CD8-positive, alpha-beta memory T cell (primary cell): ENCODE data around the gene HECW1. TPM values are rescaled to one million over a fixed set of nuclear protein-coding genes. Genes with fewer than 3 reads are reported as not detected.

Source experiments
- CTCF ChIA-PET: fragments of 350-600 bp; sonication (Branson Sonifier 250); formaldehyde crosslinking; loops from one replicate; lab custom pipeline; 2021; ENCODE audit warnings: antibody characterized with exemption; lab: Charles Lee
- POLR2A ChIA-PET: fragments of 350-600 bp; sonication (Branson Sonifier 250); formaldehyde crosslinking; loops from one replicate; lab custom pipeline; 2021; ENCODE audit warnings: antibody characterized with exemption; lab: Charles Lee
- DNase-seq, 5 donors: peaks; one replicate each; pipeline versions ENCODE4 v3.0.0 to v3.0.0-alpha.2; 2020 to 2022; ENCODE audit warnings: mixed read lengths in 1 of 5
- H3K27ac ChIP-seq: one replicate; pipeline ENCODE4 v1.7.0; 2013; ENCODE audit warnings: low read depth, mild to moderate bottlenecking, low read length, moderate library complexity
- H3K27me3 ChIP-seq: 2 replicates; pipeline ENCODE4 v1.7.0; 2013; ENCODE audit warnings: low read length, mild to moderate bottlenecking; ENCODE audit not compliant: insufficient read depth, poor library complexity, severe bottlenecking
- H3K36me3 ChIP-seq: 2 replicates; pipeline ENCODE4 v1.7.0; 2013; ENCODE audit warnings: mild to moderate bottlenecking, low read length, moderate library complexity; ENCODE audit not compliant: insufficient read depth
- H3K4me1 ChIP-seq: 2 replicates; pipeline ENCODE4 v1.7.0; 2013; ENCODE audit warnings: mild to moderate bottlenecking, low read length, moderate library complexity; ENCODE audit not compliant: insufficient read depth
- H3K4me3 ChIP-seq: 2 replicates; pipeline ENCODE4 v1.7.0; 2013; ENCODE audit warnings: mild to moderate bottlenecking, low read length
- H3K9me3 ChIP-seq: 2 replicates; pipeline ENCODE4 v1.7.0; 2013; ENCODE audit warnings: mild to moderate bottlenecking, low read length
- H3K27ac Mint-ChIP-seq, 8 donors: one replicate each; pipeline ENCODE4 v1.8.0; 2020 to 2021; ENCODE audit warnings: mixed read lengths in 8 of 8, mild to moderate bottlenecking in 6 of 8, inconsistent platforms in 3 of 8, moderate library complexity in 3 of 8
- H3K27me3 Mint-ChIP-seq, 2 donors: one replicate each; pipeline ENCODE4 v1.8.0; 2020 to 2021; ENCODE audit warnings: mixed read lengths in 2 of 2, mild to moderate bottlenecking in 1 of 2, moderate library complexity in 1 of 2
- H3K36me3 Mint-ChIP-seq, 3 donors: one replicate each; pipeline ENCODE4 v1.8.0; 2020 to 2021; ENCODE audit warnings: mixed read lengths in 3 of 3, inconsistent platforms in 1 of 3, mild to moderate bottlenecking in 1 of 3
- H3K4me1 Mint-ChIP-seq, 3 donors: one replicate each; pipeline ENCODE4 v1.8.0; 2020 to 2021; ENCODE audit warnings: mixed read lengths in 3 of 3, inconsistent platforms in 1 of 3, mild to moderate bottlenecking in 1 of 3
- H3K4me3 Mint-ChIP-seq, 7 donors: one replicate each; pipeline ENCODE4 v1.8.0; 2020 to 2021; ENCODE audit warnings: mixed read lengths in 7 of 7, mild to moderate bottlenecking in 6 of 7, moderate library complexity in 4 of 7, inconsistent platforms in 2 of 7
- H3K9me3 Mint-ChIP-seq, 5 donors: one replicate each; pipeline ENCODE4 v1.8.0; 2020 to 2022; ENCODE audit warnings: mixed read lengths in 5 of 5, mild to moderate bottlenecking in 3 of 5, moderate library complexity in 2 of 5, inconsistent platforms in 1 of 5
- polyA plus RNA-seq: library from polyadenylated mRNA; unstranded; fragments of 300-500 nt; fragmentation: Illumina TruSeq; gene quantifications from one replicate; pipeline ENCODE4 v1.2.3, GENCODE V29; 2021
- total RNA-seq, 2 experiments: library from RNA; stranded (reverse); gene quantifications; one replicate each; pipeline ENCODE4 v1.2.3, GENCODE V29; 2021

The HECW1 gene
- total and polyA plus RNA-seq, 3 experiments from 2014 or later = not detected

DNA sequence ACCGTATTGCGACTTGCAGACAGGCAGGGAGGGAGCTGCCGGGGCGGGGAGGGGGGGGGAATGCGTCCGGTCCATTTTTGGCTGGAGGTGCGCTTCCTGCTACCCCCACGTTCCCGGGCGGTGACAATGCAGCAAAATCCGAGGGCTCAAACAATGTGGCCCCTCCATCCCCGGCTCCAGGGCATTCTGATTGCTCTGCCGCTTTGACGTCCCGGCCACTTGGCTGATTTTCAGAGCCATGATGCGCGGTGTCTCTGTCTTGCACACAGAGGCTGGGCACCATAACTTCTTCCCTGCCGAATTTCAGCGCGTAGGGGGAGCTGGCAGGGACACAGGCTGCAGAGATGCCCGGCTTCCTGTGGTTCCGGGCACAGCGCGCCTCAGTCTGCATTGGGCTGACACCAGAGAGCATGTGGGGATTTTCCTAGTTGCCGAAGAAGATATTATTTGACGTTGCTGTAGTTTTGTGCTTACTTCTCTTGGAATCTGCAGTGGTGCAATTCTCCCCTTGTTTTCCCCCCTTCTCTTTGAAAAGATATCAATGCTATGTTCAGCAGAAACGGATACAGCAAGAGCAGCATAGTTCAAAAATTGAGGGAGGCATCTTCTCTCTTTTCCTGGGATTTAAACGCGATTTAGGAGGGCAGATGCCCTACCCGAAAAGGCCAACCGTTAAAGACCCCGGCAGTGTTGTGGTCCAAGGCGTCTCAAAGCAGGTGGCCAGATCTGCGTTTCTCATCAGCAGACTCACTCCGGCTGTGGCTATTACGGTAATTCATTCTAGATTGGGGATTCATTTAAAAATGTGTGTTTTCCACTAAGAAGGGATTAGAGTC, 1.4 kb downstream of the HECW1 start:
- POLR2A ChIA-PET = no interaction called here
- Histone ChIP-seq H3K27ac (no peak overlapping the region), H3K36me3 (no peaks in the 10 kb centered on the region), H3K27me3 (peaks cover 26% of the 10 kb centered on the region), H3K4me3 (no peak overlapping the region), H3K9me3 (no peaks in the 10 kb centered on the region), H3K4me1 (no peaks in the 10 kb centered on the region)
- Mint-ChIP-seq H3K27ac (no peak overlapping the region), H3K27me3 (peaks cover 46 to 74% of the 10 kb centered on the region in 2 donors), H3K4me3 (no peak overlapping the region), H3K9me3 (peaks cover 0 to 1% (median 0%) of the 10 kb centered on the region in 5 donors), H3K36me3 (no peaks in the 10 kb centered on the region), H3K4me1 (peaks cover 7 to 15% (median 10%) of the 10 kb centered on the region in 3 donors)
- CTCF ChIA-PET = no interaction called here
- no peak for DNase-seq

GRCh38 chr7:43114458-43114780, 2.0 kb downstream of the HECW1 start:
- Mint-ChIP-seq H3K4me3 (no peak overlapping the region), H3K27ac (no peak overlapping the region), H3K9me3 (peaks cover 0 to 1% (median 0%) of the 10 kb centered on the region in 5 donors), H3K36me3 (no peaks in the 10 kb centered on the region), H3K4me1 (peaks cover 7 to 15% (median 10%) of the 10 kb centered on the region in 3 donors), H3K27me3 (peaks cover 45 to 68% of the 10 kb centered on the region in 2 donors)
- H3K9me3 ChIP-seq = no peaks in the 10 kb centered on the region
- ChIA-PET CTCF (no interaction called here), POLR2A (no interaction called here)
- no peaks in the 10 kb centered on the region for H3K36me3 ChIP-seq
- no peaks in the 10 kb centered on the region for H3K4me1 ChIP-seq
- no peak overlapping the region for H3K27ac ChIP-seq
- peaks cover 26% of the 10 kb centered on the region for H3K27me3 ChIP-seq
- no peak for DNase-seq
- no peak overlapping the region for H3K4me3 ChIP-seq

- no peaks in the 10 kb centered on the region for H3K9me3 ChIP-seq
- peaks cover 7 to 14% (median 10%) of the 10 kb centered on the region in 3 donors for H3K4me1 Mint-ChIP-seq
- no peak overlapping the region for H3K27ac Mint-ChIP-seq
- POLR2A ChIA-PET = no interaction called here
- CTCF ChIA-PET = no interaction called here
- no peak overlapping the region for H3K27ac ChIP-seq
- H3K4me3 ChIP-seq = no peak overlapping the region
- H3K4me3 Mint-ChIP-seq = no peak overlapping the region
- peaks cover 0 to 1% (median 0%) of the 10 kb centered on the region in 5 donors for H3K9me3 Mint-ChIP-seq
- H3K27me3 Mint-ChIP-seq = peaks cover 36 to 57% of the 10 kb centered on the region in 2 donors
- H3K27me3 ChIP-seq = peaks cover 20% of the 10 kb centered on the region
- no peaks in the 10 kb centered on the region for H3K36me3 ChIP-seq
- no peaks in the 10 kb centered on the region for H3K36me3 Mint-ChIP-seq
- no peaks in the 10 kb centered on the region for H3K4me1 ChIP-seq
- DNase-seq = no peak
These were observed 4.0 kb downstream of the HECW1 start for GRCh38 chr7:43116451-43116850.

DNA sequence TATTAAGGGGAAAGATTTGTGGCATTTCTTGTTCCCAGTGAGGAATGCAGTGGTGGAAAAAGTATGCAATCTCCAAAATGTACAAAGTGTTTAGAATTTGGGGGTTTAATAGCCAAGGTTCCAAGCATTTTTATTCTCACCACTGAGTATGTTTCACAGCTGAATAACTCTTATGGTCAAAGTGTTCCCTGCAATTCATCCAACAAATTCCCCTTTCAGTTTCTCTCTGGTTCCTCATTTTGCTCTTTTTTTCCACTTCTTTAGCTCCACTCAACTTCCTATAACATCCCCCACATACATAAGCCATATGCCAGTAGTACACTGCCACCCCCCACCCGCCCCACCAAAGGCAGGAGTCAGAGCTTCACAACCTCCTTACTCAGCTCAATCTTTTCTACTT, 4.6 kb downstream of the HECW1 start:
- no peak for DNase-seq
- POLR2A ChIA-PET = no interaction called here
- H3K4me3 ChIP-seq = no peak overlapping the region
- H3K4me3 Mint-ChIP-seq = no peak overlapping the region
- H3K9me3 Mint-ChIP-seq = no peaks in the 10 kb centered on the region
- CTCF ChIA-PET = no interaction called here
- H3K4me1 Mint-ChIP-seq = peaks cover 5 to 8% (median 7%) of the 10 kb centered on the region in 3 donors
- no peaks in the 10 kb centered on the region for H3K4me1 ChIP-seq
- H3K9me3 ChIP-seq = no peaks in the 10 kb centered on the region
- no peak overlapping the region for H3K27ac Mint-ChIP-seq
- H3K27me3 Mint-ChIP-seq = peaks cover 30 to 57% of the 10 kb centered on the region in 2 donors
- H3K36me3 ChIP-seq = no peaks in the 10 kb centered on the region
- H3K27ac ChIP-seq = no peak overlapping the region
- H3K27me3 ChIP-seq = peaks cover 19% of the 10 kb centered on the region
- H3K36me3 Mint-ChIP-seq = no peaks in the 10 kb centered on the region

DNA sequence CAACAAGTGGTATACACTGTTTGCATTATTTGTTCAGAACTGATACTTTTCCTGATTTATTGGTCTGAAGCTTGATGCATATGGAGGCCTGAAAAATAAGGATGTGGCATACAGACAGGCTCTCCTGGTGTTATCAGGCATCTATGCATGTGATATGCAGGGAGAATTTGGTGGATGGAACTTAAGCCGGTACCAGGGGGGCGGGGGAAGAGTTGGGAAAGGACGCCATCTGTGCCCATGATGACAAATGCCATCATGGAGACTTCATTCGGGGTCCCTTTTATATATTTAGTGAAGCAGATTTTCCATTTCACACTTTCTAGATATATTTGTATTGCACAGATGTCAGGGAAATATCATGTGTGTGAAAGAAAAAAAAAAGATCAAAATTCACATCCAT, 5.4 kb downstream of the HECW1 start:
- Mint-ChIP-seq H3K36me3 (no peaks in the 10 kb centered on the region), H3K9me3 (no peaks in the 10 kb centered on the region), H3K4me1 (peaks cover 4 to 6% (median 6%) of the 10 kb centered on the region in 3 donors), H3K4me3 (no peak overlapping the region), H3K27me3 (peaks cover 30 to 56% of the 10 kb centered on the region in 2 donors), H3K27ac (peak overlapping the region in 1 of 8 donors; percentile 59)
- Histone ChIP-seq H3K4me1 (no peaks in the 10 kb centered on the region), H3K27me3 (peaks cover 19% of the 10 kb centered on the region), H3K27ac (no peak overlapping the region), H3K4me3 (no peak overlapping the region), H3K36me3 (no peaks in the 10 kb centered on the region), H3K9me3 (no peaks in the 10 kb centered on the region)
- ChIA-PET CTCF (no interaction called here), POLR2A (no interaction called here)
- DNase-seq = no peak

DNA sequence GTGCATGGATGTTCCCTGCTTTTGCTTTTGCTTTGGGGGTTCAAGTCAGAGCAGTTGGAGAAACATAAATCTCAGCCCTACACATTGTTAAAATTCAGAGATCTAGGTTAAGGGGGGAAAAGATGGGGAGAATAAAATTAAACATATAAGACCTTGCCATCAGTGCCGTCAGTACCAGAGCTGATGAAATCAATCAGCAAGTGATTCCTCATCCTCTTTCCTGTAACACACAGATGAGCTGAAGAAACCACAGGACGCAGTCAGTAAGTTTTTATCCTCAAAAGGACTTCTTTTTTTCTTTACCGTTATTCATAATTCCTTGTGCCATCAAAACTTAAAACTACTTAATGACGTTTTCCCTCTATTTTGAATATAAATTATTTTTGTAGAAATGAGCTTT, 5.9 kb downstream of the HECW1 start:
- Mint-ChIP-seq H3K27ac (no peak overlapping the region), H3K4me1 (peaks cover 4 to 6% (median 6%) of the 10 kb centered on the region in 3 donors), H3K9me3 (no peaks in the 10 kb centered on the region), H3K36me3 (no peaks in the 10 kb centered on the region), H3K4me3 (no peak overlapping the region), H3K27me3 (peaks cover 30 to 56% of the 10 kb centered on the region in 2 donors)
- no peak overlapping the region for H3K27ac ChIP-seq
- no peaks in the 10 kb centered on the region for H3K4me1 ChIP-seq
- ChIA-PET POLR2A (no interaction called here), CTCF (no interaction called here)
- H3K4me3 ChIP-seq = no peak overlapping the region
- peaks cover 19% of the 10 kb centered on the region for H3K27me3 ChIP-seq
- H3K36me3 ChIP-seq = no peaks in the 10 kb centered on the region
- no peaks in the 10 kb centered on the region for H3K9me3 ChIP-seq
- no peak for DNase-seq

DNA sequence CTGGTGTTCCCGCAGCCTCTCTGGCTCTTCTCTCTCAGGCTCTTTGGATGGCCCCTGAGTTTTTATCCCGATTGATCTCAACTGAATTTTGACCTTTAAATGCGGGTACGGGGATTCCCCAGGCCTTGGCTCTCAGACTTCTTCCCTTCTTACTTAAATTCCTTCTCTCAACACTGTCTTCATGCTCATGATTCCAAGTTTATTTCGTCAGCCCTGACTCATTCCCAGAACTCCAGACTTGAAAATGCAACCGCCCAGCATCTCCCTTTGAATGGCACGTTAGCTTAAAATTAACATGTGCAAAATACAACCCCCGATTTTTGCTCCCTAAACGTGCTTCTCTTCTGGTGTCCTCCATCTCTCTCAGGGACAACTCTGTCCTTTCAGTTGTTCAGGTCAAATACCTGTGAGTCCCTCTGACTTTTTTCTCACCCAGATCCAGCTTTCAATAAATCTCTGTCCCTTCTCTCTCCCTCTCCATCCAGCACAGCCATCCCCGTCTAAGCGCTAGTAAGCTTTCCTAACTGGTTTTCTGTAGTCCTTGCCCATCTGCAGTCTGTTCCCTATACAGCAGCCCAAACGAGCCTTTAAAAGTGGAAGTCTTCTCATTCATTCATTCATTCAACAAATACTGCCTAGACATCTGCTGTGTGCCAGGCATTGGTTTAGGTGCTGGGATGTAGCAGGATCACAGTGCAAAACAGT, 7.1 kb downstream of the HECW1 start:
- no peaks in the 10 kb centered on the region for H3K36me3 Mint-ChIP-seq
- Histone ChIP-seq H3K4me1 (no peaks in the 10 kb centered on the region), H3K4me3 (no peak overlapping the region), H3K36me3 (no peaks in the 10 kb centered on the region), H3K9me3 (no peaks in the 10 kb centered on the region), H3K27me3 (peaks cover 12% of the 10 kb centered on the region), H3K27ac (no peak overlapping the region)
- no peak overlapping the region for H3K4me3 Mint-ChIP-seq
- CTCF ChIA-PET = no interaction called here
- H3K9me3 Mint-ChIP-seq = no peaks in the 10 kb centered on the region
- peaks cover 24 to 47% of the 10 kb centered on the region in 2 donors for H3K27me3 Mint-ChIP-seq
- no peaks in the 10 kb centered on the region for H3K4me1 Mint-ChIP-seq
- POLR2A ChIA-PET = no interaction called here
- DNase-seq = no peak
- H3K27ac Mint-ChIP-seq = no peak overlapping the region

DNA sequence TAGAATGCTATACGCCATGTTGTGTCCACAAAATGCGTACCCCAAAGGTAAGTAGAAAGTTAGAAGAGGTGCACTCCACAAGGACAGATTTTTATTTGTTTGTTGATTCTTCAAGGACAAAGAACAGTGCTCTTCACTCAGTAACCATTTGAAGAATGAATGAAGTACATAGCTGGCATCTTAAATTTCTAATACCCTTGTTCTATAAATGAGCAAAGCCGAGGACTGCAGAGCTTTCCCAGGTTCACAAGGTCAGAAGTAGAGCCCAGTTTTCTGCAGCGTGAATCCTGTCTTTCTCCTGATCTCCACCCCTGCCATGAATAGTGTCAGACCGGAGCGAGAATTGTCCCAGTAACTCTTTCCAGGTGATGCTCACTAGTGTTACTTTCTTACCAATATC, 9.5 kb downstream of the HECW1 start:
- CTCF ChIA-PET = no interaction called here

More for the DNA sequence above, 9.5 kb downstream of the HECW1 start:
- H3K27me3 Mint-ChIP-seq = peaks cover 8 to 33% of the 10 kb centered on the region in 2 donors
- no peak for DNase-seq
- POLR2A ChIA-PET = no interaction called here
- Histone ChIP-seq H3K27me3 (peaks cover 5% of the 10 kb centered on the region), H3K27ac (no peak overlapping the region), H3K36me3 (no peaks in the 10 kb centered on the region), H3K4me1 (no peaks in the 10 kb centered on the region), H3K9me3 (no peaks in the 10 kb centered on the region), H3K4me3 (no peak overlapping the region)
- H3K27ac Mint-ChIP-seq = no peak overlapping the region
- no peaks in the 10 kb centered on the region for H3K36me3 Mint-ChIP-seq
- H3K9me3 Mint-ChIP-seq = no peaks in the 10 kb centered on the region
- H3K4me1 Mint-ChIP-seq = no peaks in the 10 kb centered on the region
- no peak overlapping the region for H3K4me3 Mint-ChIP-seq
